Inflammatory macrophage treated with lipopolysaccharide for 1 hour (primary cell): ENCODE results near the gene MYH6.
"Not testable (repeated sequence)": the region's sequence is repeated elsewhere in the genome, so short reads cannot be mapped to it uniquely, and the experiment has no call there.

Source experiments
- DNase-seq, 2 donors: peaks; one replicate each; pipeline ENCODE4 v3.0.0-alpha.2; 2020 to 2022

The MYH6 gene

GRCh38 chr14:23435543-23436326 lies 27.7 kb upstream of the MYH6 start, which contains the start of gene MYH7:
TSS of gene MYH7 (minus strand) at chr14:23435660. CDS start at chr14:23433732, 1,928 bp downstream.
- no peak for DNase-seq

GRCh38 chr14:23434488-23435222 lies 26.6 kb upstream of the MYH6 start:
- DNase-seq: no peak

- DNase-seq: no peak
These were observed 25.4 kb upstream of the MYH6 start for GRCh38 chr14:23433457-23433856.

- no peak for DNase-seq
These were observed 24.9 kb upstream of the MYH6 start for GRCh38 chr14:23432946-23433345.

GRCh38 chr14:23432102-23432925 lies 24.2 kb upstream of the MYH6 start:
- no peak for DNase-seq

- no peak for DNase-seq
These were observed 23.4 kb upstream of the MYH6 start for GRCh38 chr14:23431486-23431885.

GRCh38 chr14:23430723-23431085 lies 22.6 kb upstream of the MYH6 start:
- no peak for DNase-seq

GRCh38 chr14:23430016-23430722 lies 22.1 kb upstream of the MYH6 start:
- DNase-seq: no peak

- no peak for DNase-seq
These were observed 20.8 kb upstream of the MYH6 start for GRCh38 chr14:23428686-23429495.

- DNase-seq: not testable (repeated sequence)
These were observed 17.7 kb upstream of the MYH6 start for GRCh38 chr14:23425798-23426197.

GRCh38 chr14:23425169-23425568 lies 17.1 kb upstream of the MYH6 start:
- no peak for DNase-seq

GRCh38 chr14:23423657-23424056 lies 15.6 kb upstream of the MYH6 start:
- no peak for DNase-seq

GRCh38 chr14:23421594-23421993 lies 13.5 kb upstream of the MYH6 start:
- no peak for DNase-seq

GRCh38 chr14:23419646-23420045 lies 11.6 kb upstream of the MYH6 start:
- not testable (repeated sequence) for DNase-seq

GRCh38 chr14:23418021-23418420 lies 9.9 kb upstream of the MYH6 start:
- DNase-seq: no peak

- not testable (repeated sequence) for DNase-seq
These were observed 9.2 kb upstream of the MYH6 start for GRCh38 chr14:23417269-23417668.

- no peak for DNase-seq
These were observed 8.7 kb upstream of the MYH6 start for GRCh38 chr14:23416801-23417200.

GRCh38 chr14:23415821-23416778 lies 8.0 kb upstream of the MYH6 start:
- DNase-seq: no peak

- no peak for DNase-seq
These were observed 7.1 kb upstream of the MYH6 start for GRCh38 chr14:23414906-23415820.
